Gastrocnemius medialis (tissue), 4 donors: ENCODE measurements around the gene P2RY11. TPM values are rescaled to one million over a fixed set of nuclear protein-coding genes. Genes with fewer than 3 reads are reported as not detected.

ENCODE experiments used
- ATAC-seq, 2 donors: fragments of 150-250 bp; one replicate each; pipeline ENCODE4 v1.9.1; 2016
- DNase-seq, 2 donors: peaks; one replicate each; pipeline ENCODE4 v3.0.0-alpha.2; 2019
- H3K27ac ChIP-seq, 4 donors: fragments of 200-600 bp; sonication (generic); 1 replicate in 1 of 4; 2 replicates in 3 of 4; pipeline ENCODE4 v1.5.1; 2016 to 2018; ENCODE audit warnings: mild to moderate bottlenecking in 2 of 4, moderate library complexity in 1 of 4
- H3K27me3 ChIP-seq, 3 donors: fragments of 200-600 bp; sonication (generic) in 2 of 3; 1 replicate in 1 of 3; 2 replicates in 2 of 3; pipeline versions ENCODE4 v1.5.1 to v1.6.0; 2016 to 2019; ENCODE audit warnings: mild to moderate bottlenecking in 1 of 3, moderate library complexity in 1 of 3
- H3K36me3 ChIP-seq, 2 donors: fragments of 200-600 bp; sonication (generic) in 1 of 2; one replicate each; pipeline ENCODE4 v1.5.1; 2017 to 2018
- H3K4me1 ChIP-seq, 2 donors: fragments of 200-600 bp; sonication (generic) in 1 of 2; one replicate each; pipeline ENCODE4 v1.5.1; 2016 to 2017; ENCODE audit warnings: mild to moderate bottlenecking in 2 of 2
- H3K4me3 ChIP-seq, 4 donors: fragments of 200-600 bp; sonication (generic) in 3 of 4; 1 replicate in 1 of 4; 2 replicates in 3 of 4; pipeline ENCODE4 v1.5.1; 2016 to 2019; ENCODE audit warnings: mild to moderate bottlenecking in 2 of 4
- H3K9me3 ChIP-seq, 3 donors: fragments of 200-600 bp; sonication (generic) in 2 of 3; 1 replicate in 1 of 3; 2 replicates in 2 of 3; pipeline ENCODE4 v1.5.1; 2016 to 2019
- POLR2A ChIP-seq, 2 donors: fragments of 450-650 bp; IDR thresholded peaks; one replicate each; pipeline ENCODE4 v1.6.1; 2017; ENCODE audit warnings: antibody characterized with exemption in 2 of 2, mild to moderate bottlenecking in 2 of 2, moderate library complexity in 2 of 2
- in situ Hi-C, 4 donors: fragments of 200-750 bp; cut with MboI; loops; one replicate each; pipeline versions ENCODE4 v1.15.0 to v1.8.0; 2017; ENCODE audit warnings: low sequenced_read_pairs in 4 of 4
- intact Hi-C: fragments of 100-400 bp; cut with DNase I; formaldehyde crosslinking; loops from one replicate; pipeline ENCODE4 v1.15.1; 2023; ENCODE audit warnings: low total_unique reads
- total RNA-seq, 4 donors: library from RNA; depleted of rRNA; stranded (reverse); fragments of >200 nt; gene quantifications; one replicate each; pipeline versions ENCODE4 v1.1.0 to v1.2.3, GENCODE V29; 2016
- TF ChIP-seq, protein P1 (sequence below), 5 experiments: fragments of 450-650 bp in 3 of 5; fragments of 200-600 bp in 2 of 5; sonication (generic) in 2 of 5; IDR thresholded peaks in 4 of 5; conservative IDR thresholded peaks in 1 of 5; 1 replicate in 4 of 5; 2 replicates in 1 of 5; pipeline ENCODE4 v1.5.1; 2016 to 2019; ENCODE audit warnings: antibody characterized with exemption in 5 of 5, mild to moderate bottlenecking in 3 of 5, moderate library complexity in 3 of 5

Gene P2RY11
- total RNA-seq, 4 donors from 2014 or later = 2.4 to 4.3 (median 3.9) TPM; not detected in 1

DNA sequence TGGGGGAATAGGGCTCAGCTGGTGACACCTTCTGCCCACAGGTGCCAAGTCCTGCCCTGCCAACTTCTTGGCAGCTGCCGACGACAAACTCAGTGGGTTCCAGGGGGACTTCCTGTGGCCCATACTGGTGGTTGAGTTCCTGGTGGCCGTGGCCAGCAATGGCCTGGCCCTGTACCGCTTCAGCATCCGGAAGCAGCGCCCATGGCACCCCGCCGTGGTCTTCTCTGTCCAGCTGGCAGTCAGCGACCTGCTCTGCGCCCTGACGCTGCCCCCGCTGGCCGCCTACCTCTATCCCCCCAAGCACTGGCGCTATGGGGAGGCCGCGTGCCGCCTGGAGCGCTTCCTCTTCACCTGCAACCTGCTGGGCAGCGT is 2.1 kb downstream of the P2RY11 start:
- ATAC-seq = no peak

DNA sequence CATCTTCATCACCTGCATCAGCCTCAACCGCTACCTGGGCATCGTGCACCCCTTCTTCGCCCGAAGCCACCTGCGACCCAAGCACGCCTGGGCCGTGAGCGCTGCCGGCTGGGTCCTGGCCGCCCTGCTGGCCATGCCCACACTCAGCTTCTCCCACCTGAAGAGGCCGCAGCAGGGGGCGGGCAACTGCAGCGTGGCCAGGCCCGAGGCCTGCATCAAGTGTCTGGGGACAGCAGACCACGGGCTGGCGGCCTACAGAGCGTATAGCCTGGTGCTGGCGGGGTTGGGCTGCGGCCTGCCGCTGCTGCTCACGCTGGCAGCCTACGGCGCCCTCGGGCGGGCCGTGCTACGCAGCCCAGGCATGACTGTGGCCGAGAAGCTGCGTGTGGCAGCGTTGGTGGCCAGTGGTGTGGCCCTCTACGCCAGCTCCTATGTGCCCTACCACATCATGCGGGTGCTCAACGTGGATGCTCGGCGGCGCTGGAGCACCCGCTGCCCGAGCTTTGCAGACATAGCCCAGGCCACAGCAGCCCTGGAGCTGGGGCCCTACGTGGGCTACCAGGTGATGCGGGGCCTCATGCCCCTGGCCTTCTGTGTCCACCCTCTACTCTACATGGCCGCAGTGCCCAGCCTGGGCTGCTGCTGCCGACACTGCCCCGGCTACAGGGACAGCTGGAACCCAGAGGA is 2.6 kb downstream of the P2RY11 start:
- intact Hi-C loops (loop anchor here (10.0 kb wide), 3 partner anchors 81 to 271 kb away; partner anchors contain the start of genes DNMT1, ICAM3, RAVER1 and TYK2), in situ Hi-C loops (no loop called here)
- DNase-seq = no peak
- H3K27me3 ChIP-seq = no peaks in the 10 kb centered on the region
- H3K36me3 ChIP-seq = peaks cover 0 to 68% of the 10 kb centered on the region in 2 donors
- ATAC-seq = no peak
- TF ChIP-seq, protein P1, sequence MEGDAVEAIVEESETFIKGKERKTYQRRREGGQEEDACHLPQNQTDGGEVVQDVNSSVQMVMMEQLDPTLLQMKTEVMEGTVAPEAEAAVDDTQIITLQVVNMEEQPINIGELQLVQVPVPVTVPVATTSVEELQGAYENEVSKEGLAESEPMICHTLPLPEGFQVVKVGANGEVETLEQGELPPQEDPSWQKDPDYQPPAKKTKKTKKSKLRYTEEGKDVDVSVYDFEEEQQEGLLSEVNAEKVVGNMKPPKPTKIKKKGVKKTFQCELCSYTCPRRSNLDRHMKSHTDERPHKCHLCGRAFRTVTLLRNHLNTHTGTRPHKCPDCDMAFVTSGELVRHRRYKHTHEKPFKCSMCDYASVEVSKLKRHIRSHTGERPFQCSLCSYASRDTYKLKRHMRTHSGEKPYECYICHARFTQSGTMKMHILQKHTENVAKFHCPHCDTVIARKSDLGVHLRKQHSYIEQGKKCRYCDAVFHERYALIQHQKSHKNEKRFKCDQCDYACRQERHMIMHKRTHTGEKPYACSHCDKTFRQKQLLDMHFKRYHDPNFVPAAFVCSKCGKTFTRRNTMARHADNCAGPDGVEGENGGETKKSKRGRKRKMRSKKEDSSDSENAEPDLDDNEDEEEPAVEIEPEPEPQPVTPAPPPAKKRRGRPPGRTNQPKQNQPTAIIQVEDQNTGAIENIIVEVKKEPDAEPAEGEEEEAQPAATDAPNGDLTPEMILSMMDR (IDR thresholded peaks at IDR 0.05 in 4 of 5, conservative IDR thresholded peaks at IDR 0.05 in 1 of 5) = no peak
- no peak for TF ChIP-seq POLR2A (IDR thresholded peaks at IDR 0.05)
- peaks cover 12 to 28% of the 10 kb centered on the region in 2 donors for H3K4me1 ChIP-seq
- H3K27ac ChIP-seq = peak overlapping the region in 1 of 4 donors; percentile 83
- no peak overlapping the region for H3K4me3 ChIP-seq
- H3K9me3 ChIP-seq = no peaks in the 10 kb centered on the region

More for the DNA sequence above, 2.1 kb downstream of the P2RY11 start:
- peaks cover 7 to 23% of the 10 kb centered on the region in 2 donors for H3K4me1 ChIP-seq
- no peak overlapping the region for H3K4me3 ChIP-seq
- no peaks in the 10 kb centered on the region for H3K9me3 ChIP-seq
- H3K27me3 ChIP-seq = no peaks in the 10 kb centered on the region
- TF ChIP-seq, protein P1 (IDR thresholded peaks at IDR 0.05 in 4 of 5, conservative IDR thresholded peaks at IDR 0.05 in 1 of 5) = no peak
- TF ChIP-seq POLR2A (IDR thresholded peaks at IDR 0.05) = no peak
- intact Hi-C loops = loop anchor here (10.0 kb wide), 3 partner anchors 81 to 271 kb away; partner anchors contain the start of genes DNMT1, ICAM3, RAVER1 and TYK2
- no peak for DNase-seq
- in situ Hi-C loops = no loop called here
- H3K36me3 ChIP-seq = peaks cover 0 to 74% of the 10 kb centered on the region in 2 donors
- H3K27ac ChIP-seq = no peak overlapping the region

GRCh38 chr19:10114651-10115391 is 3.3 kb downstream of the P2RY11 start:
- DNase-seq = no peak
- peaks cover 13 to 31% of the 10 kb centered on the region in 2 donors for H3K4me1 ChIP-seq
- H3K9me3 ChIP-seq = no peaks in the 10 kb centered on the region
- H3K4me3 ChIP-seq = no peak overlapping the region
- peak overlapping the region; percentile 60 to 83 (median 78) for H3K27ac ChIP-seq
- TF ChIP-seq POLR2A (IDR thresholded peaks at IDR 0.05) = no peak
- TF ChIP-seq, protein P1 (IDR thresholded peaks at IDR 0.05 in 4 of 5, conservative IDR thresholded peaks at IDR 0.05 in 1 of 5) = no peak
- no peaks in the 10 kb centered on the region for H3K27me3 ChIP-seq
- in situ Hi-C loops (no loop called here), intact Hi-C loops (loop anchor here (5.0 to 10.0 kb wide), 5 partner anchors 80 to 287 kb away; partner anchors contain the start of genes CDC37, DNMT1, ICAM3 and MRPL4)
- ATAC-seq = no peak
- H3K36me3 ChIP-seq = peaks cover 0 to 61% of the 10 kb centered on the region in 2 donors

GRCh38 chr19:10115392-10116084 is 4.0 kb downstream of the P2RY11 start:
- DNase-seq = no peak

More at GRCh38 chr19:10115392-10116084, 4.0 kb downstream of the P2RY11 start:
- intact Hi-C loops = loop anchor here (5.0 to 10.0 kb wide), 5 partner anchors 79 to 287 kb away; partner anchors contain the start of genes CDC37, DNMT1, ICAM3 and MRPL4
- H3K4me3 ChIP-seq = no peak overlapping the region
- H3K36me3 ChIP-seq = peaks cover 0 to 54% of the 10 kb centered on the region in 2 donors
- ATAC-seq = no peak
- no peaks in the 10 kb centered on the region for H3K9me3 ChIP-seq
- H3K27me3 ChIP-seq = no peaks in the 10 kb centered on the region
- in situ Hi-C loops = no loop called here
- peaks cover 13 to 31% of the 10 kb centered on the region in 2 donors for H3K4me1 ChIP-seq
- peak overlapping the region; percentile 60 to 83 (median 78) for H3K27ac ChIP-seq
- no peak for TF ChIP-seq POLR2A (IDR thresholded peaks at IDR 0.05)
- TF ChIP-seq, protein P1 (IDR thresholded peaks at IDR 0.05 in 4 of 5, conservative IDR thresholded peaks at IDR 0.05 in 1 of 5) = no peak
